OCI-LY3 (cell line): ENCODE results near the gene SLAMF6.
"Not testable (repeated sequence)": the region's sequence is repeated elsewhere in the genome, so short reads cannot be mapped to it uniquely, and the experiment has no call there.

ENCODE experiments used
- CTCF ChIP-seq: fragments of 200-600, 300-600 bp; sonication (generic); IDR thresholded peaks from 2 replicates; pipeline ENCODE4 v1.5.1; 2014; ENCODE audit warnings: antibody characterized with exemption, low read length, low read depth
- EZH2phosphoT487 ChIP-seq: fragments of 200-600 bp; shearing (Covaris generic); IDR thresholded peaks from 2 replicates; pipeline ENCODE4 v1.6.1; 2018; ENCODE audit warnings: antibody characterized with exemption, mixed run types, low read depth

- not testable (repeated sequence) for TF ChIP-seq CTCF, EZH2phosphoT487
Observed at GRCh38 chr1:160529401-160529952, 6.4 kb upstream of the SLAMF6 start.
